Activated T-cell treated with anti-CD3 and anti-CD28 coated beads for 24 hours (primary cell): ENCODE data around the gene PEAR1.

Experiments
- DNase-seq: peaks from one replicate; pipeline ENCODE4 v3.0.0-alpha.2; 2020; ENCODE audit warnings: low read depth

Gene PEAR1

GRCh38 chr1:156936721-156937220 lies 43.3 kb downstream of the PEAR1 start:
- no peak for DNase-seq

GRCh38 chr1:156937883-156938282 lies 44.4 kb downstream of the PEAR1 start:
- no peak for DNase-seq

- DNase-seq, result no peak
Measured at GRCh38 chr1:156938813-156939212, 45.3 kb downstream of the PEAR1 start.

GRCh38 chr1:156939786-156940334 lies 46.3 kb downstream of the PEAR1 start:
- no peak for DNase-seq

GRCh38 chr1:156941675-156942074 lies 48.2 kb downstream of the PEAR1 start:
- no peak for DNase-seq

GRCh38 chr1:156942176-156942575 lies 48.7 kb downstream of the PEAR1 start:
- no peak for DNase-seq

DNA sequence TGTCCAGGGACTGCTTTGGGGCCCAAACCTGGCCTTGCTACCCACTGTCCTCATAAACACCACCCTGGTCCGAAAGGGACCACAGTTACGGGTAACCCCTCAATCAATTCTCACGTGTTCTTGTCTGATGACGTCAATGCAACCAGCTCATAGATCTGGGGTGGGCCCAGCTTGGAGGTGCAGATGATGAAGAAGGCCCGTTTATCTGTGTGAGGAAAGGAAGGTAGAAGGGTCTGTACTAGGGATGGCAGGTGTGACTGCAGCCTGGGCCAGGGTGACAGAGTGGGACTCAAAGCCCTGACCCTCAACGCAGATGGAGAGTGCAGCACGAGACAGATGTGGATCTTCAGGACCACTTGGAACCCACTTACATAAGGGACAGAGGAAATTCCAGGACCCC lies 49.1 kb downstream of the PEAR1 start:
- no peak for DNase-seq

DNA sequence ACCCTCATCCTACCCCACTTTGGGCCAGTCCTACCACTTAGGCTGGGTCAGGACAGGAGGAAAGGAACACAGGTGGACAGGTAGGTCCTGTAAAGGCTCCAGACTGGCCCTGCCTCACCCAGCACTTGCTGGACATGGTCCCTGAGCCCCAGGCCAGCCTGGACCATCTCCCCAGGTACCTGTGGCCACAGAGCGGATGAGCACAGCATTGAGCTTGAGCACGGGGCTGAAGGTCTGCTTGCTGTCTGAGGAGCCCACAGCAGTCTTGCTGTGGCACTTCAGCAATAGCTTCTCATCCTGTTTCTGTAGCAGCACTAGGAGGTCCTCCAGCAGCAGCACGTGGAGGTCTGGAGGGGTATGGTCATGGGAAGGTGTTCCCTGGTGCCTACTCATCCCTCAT lies 50.2 kb downstream of the PEAR1 start:
- no peak for DNase-seq

DNA sequence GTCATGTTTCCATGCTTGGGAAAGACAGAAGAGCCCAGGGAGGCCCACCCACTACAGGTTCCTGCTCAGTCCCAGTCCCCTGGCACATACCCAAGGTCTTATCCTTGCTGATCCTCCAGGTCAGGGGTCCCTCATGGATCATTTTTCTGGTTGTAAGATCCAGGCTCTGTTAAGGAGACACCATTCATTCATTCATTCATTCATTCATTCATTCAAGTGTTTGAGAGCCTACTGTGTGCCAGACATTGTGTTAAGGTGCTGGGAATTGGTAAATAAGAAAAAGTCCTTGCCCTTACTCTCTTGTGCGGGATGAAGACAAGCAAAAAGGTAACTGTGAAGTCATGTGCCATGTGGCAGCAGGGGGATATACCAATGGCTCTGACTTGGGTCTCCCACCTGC lies 50.8 kb downstream of the PEAR1 start:
- no peak for DNase-seq

DNA sequence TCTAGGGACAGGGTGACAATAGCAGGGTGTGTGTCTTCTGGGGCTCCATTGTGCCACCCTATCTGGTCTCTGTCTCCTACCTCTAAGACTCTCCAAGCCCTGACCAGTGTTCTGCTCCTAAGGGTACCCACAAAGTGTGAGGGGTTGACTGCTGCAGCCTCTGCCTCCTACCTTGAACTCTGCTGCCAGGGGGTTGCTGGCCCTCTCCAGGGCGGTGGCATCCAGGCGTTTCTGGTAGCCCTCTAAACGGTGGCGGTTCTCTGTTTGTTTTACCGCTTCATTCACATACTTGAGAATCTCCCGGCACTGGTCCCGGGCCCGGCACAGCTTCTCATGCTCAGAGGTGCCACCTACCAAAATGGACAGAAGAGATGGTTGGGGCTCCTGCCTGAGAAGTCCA lies 51.3 kb downstream of the PEAR1 start:
- DNase-seq, result no peak

GRCh38 chr1:156945881-156946661 lies 52.6 kb downstream of the PEAR1 start:
- no peak for DNase-seq

GRCh38 chr1:156947127-156947526 lies 53.6 kb downstream of the PEAR1 start:
- DNase-seq, result no peak

DNA sequence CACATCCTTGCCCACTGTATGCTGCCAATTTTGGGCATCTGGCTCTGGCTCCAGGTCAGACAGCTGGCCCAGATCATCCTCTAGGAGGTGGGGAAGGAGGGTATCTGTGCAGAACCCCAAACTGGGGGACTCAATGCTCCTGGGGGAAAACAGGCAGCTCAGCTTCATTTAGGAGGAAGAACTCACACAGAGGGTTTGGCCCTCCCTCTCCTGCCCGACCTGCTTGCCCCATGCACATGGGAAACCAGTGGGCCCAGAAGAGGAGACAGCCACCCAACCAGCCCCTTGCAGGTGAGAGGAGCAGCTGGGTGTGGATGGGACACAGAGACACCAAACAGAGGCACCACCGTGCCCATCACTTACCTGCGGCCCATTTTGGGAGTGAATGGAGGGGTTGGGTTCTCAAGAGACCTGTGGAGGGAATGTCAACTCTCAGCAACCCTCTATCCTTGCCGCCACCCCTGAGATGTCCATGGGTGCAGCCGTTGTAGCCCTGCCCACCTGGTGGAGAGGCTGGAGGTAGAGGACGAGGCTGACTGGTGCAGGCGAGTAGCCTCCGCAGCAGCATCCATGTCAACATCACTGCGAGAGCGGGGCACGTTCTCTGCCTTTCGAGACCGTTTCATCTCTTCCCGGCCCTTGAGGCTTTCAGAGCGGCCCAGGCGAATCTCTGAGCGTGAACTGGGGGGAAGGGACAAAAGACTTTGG lies 54.5 kb downstream of the PEAR1 start:
- DNase-seq, result no peak

DNA sequence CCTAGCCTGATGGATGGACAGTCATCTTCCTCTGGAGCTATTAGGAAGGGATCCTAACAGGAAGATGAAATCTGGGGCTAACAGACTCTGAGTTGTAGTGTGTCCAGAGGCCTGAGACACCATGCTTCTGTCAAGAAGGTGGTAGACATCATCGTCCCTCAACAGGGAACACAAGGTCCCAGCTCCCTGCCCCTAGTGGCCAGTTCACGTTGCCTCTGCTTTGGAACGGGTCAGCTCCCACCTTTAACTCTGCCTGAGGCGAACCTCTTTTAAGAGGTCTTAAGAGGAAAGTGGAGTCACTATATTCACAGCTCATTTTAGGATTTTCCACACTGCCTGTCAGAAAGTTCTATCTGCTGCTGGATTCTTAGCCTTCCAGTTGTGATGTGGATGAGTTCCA lies 55.2 kb downstream of the PEAR1 start:
- no peak for DNase-seq

- DNase-seq, result no peak
Measured at GRCh38 chr1:156949127-156949526, 55.6 kb downstream of the PEAR1 start.

GRCh38 chr1:156951371-156951770 lies 57.9 kb downstream of the PEAR1 start:
- DNase-seq, result no peak

DNA sequence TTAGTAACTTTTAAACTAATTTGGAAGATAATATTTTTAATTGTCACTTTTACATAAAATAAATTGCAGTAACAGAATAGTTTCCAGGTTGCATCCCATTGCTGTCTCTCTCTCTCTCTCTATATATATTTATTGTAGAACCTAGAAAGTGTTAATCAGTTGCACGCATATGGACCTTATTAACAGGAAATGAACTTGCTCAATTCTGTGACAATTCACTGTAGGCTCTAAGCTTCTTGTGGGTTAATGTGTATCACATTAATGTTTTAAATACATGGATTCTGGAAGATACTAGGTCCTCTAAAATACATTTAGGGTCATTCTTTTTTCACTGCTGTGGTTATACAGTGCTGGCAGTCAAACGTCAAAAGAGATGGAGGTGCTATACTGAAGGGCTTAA lies 60.1 kb downstream of the PEAR1 start:
- no peak for DNase-seq

- DNase-seq, result no peak
Measured at GRCh38 chr1:156956333-156956732, 62.8 kb downstream of the PEAR1 start.

GRCh38 chr1:156957634-156958033 lies 64.1 kb downstream of the PEAR1 start:
- DNase-seq, result no peak

- DNase-seq, result no peak
Measured at GRCh38 chr1:156958247-156958714, 64.8 kb downstream of the PEAR1 start.

- DNase-seq, result no peak
Measured at GRCh38 chr1:156959414-156959813, 65.9 kb downstream of the PEAR1 start.

GRCh38 chr1:156959925-156960324 lies 66.4 kb downstream of the PEAR1 start:
- no peak for DNase-seq

- DNase-seq, result no peak
Measured at GRCh38 chr1:156961709-156962108, 68.2 kb downstream of the PEAR1 start.
